Fibroblast of lung (primary cell): ENCODE data around the gene TNS3.

Experiments
- EZH2 ChIP-seq: IDR thresholded peaks from 2 replicates; pipeline ENCODE4 v1.5.1; 2012; ENCODE audit warnings: low read length, control low read depth, mild to moderate bottlenecking; ENCODE audit errors: missing control alignments
- TF ChIP-seq, protein P1 (sequence below), 2 donors: IDR thresholded peaks in 1 of 2; conservative IDR thresholded peaks in 1 of 2; 1 replicate in 1 of 2; 2 replicates in 1 of 2; pipeline ENCODE4 v1.5.1; 2011 to 2012; ENCODE audit warnings: low read length in 2 of 2, control low read depth in 1 of 2, inconsistent platforms in 1 of 2, low read depth in 1 of 2, mild to moderate bottlenecking in 1 of 2

DNA sequence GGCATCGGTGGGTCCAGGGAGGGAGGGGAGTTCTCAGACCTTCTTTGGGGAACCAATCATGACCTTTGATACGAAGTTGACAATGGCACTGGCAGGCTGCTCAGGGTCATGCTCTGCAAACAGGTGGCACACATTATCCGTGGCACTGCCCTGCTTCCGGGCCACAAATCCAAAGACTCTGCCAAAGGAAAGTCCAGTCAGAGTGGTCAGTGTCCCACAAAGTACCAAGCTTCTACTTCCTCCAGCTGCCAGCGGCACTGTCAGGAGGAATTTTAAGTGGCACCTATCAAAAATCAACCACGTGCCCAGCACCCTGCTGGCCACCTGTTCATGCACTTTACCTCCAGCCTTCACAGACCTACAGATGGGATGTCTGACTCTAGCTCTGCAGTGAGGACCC lies 303.9 kb downstream of the TNS3 start:
- TF ChIP-seq, protein P1, sequence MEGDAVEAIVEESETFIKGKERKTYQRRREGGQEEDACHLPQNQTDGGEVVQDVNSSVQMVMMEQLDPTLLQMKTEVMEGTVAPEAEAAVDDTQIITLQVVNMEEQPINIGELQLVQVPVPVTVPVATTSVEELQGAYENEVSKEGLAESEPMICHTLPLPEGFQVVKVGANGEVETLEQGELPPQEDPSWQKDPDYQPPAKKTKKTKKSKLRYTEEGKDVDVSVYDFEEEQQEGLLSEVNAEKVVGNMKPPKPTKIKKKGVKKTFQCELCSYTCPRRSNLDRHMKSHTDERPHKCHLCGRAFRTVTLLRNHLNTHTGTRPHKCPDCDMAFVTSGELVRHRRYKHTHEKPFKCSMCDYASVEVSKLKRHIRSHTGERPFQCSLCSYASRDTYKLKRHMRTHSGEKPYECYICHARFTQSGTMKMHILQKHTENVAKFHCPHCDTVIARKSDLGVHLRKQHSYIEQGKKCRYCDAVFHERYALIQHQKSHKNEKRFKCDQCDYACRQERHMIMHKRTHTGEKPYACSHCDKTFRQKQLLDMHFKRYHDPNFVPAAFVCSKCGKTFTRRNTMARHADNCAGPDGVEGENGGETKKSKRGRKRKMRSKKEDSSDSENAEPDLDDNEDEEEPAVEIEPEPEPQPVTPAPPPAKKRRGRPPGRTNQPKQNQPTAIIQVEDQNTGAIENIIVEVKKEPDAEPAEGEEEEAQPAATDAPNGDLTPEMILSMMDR (conservative IDR thresholded peaks at IDR 0.05 in 1 of 2, IDR thresholded peaks at IDR 0.05 in 1 of 2; ENCODE audit: low read depth in 1 of 2, low read length in 2 of 2), result no peak
- TF ChIP-seq EZH2, result no peak
